Activated T-cell treated with anti-CD3 and anti-CD28 coated beads, Interleukin-2, amount 50 U/mL, for 4 hours (primary cell): ENCODE results near the gene NDUFB2. TPM values are rescaled to one million over a fixed set of nuclear protein-coding genes. Genes with fewer than 3 reads are reported as not detected.
A peak's percentile ranks its signal among the peaks of the same experiment; 100 is the strongest.
"Not testable (repeated sequence)": the region's sequence is repeated elsewhere in the genome, so short reads cannot be mapped to it uniquely, and the experiment has no call there.

Experiments used
- ATAC-seq, 2 donors: fragments of 200-7000 bp; cut with Tn5 transposase; one replicate each; pipeline ENCODE4 v1.10.0; 2021
- DNase-seq: peaks from one replicate; pipeline ENCODE4 v3.0.0-alpha.2; 2020
- H3K27me3 Mint-ChIP-seq: one replicate; pipeline ENCODE4 v1.8.0; 2021; ENCODE audit warnings: low read depth, mixed read lengths
- H3K36me3 Mint-ChIP-seq: one replicate; pipeline ENCODE4 v1.8.0; 2022; ENCODE audit warnings: mixed read lengths; ENCODE audit not compliant: insufficient read depth
- H3K4me1 Mint-ChIP-seq: one replicate; pipeline ENCODE4 v1.8.0; 2021; ENCODE audit warnings: low read depth, mixed read lengths
- H3K4me3 Mint-ChIP-seq: one replicate; pipeline ENCODE4 v1.8.0; 2021; ENCODE audit warnings: mild to moderate bottlenecking, moderate library complexity, mixed read lengths
- H3K9me3 Mint-ChIP-seq: one replicate; pipeline ENCODE4 v1.8.0; 2021; ENCODE audit warnings: mixed read lengths
- total RNA-seq, 3 donors: library from RNA; stranded (reverse); gene quantifications; one replicate each; pipeline ENCODE4 v1.2.1, GENCODE V29; 2021

Gene NDUFB2
- total RNA-seq, 3 donors from 2014 or later, result 192 to 205 (median 201) TPM

DNA sequence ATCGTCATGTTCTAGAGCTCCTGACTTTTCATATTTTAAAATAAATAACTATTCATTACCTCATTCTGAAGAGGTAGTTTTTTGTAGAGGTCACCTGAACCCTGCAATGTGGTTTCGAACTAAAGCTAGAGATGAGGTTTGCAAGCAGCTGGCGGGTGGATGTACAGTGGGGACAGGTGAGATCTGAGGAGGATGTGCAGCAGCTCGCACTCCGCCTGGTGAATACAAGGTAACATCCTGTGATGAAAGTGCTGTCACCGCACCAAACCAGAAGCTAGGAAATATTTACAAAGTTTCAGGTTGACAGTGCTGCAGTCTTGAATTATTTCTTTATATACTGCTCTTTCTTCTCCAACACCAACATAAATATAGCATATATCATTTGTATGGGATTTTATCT lies 26.5 kb downstream of the NDUFB2 start:
- no peak overlapping the region for H3K4me3 Mint-ChIP-seq

DNA sequence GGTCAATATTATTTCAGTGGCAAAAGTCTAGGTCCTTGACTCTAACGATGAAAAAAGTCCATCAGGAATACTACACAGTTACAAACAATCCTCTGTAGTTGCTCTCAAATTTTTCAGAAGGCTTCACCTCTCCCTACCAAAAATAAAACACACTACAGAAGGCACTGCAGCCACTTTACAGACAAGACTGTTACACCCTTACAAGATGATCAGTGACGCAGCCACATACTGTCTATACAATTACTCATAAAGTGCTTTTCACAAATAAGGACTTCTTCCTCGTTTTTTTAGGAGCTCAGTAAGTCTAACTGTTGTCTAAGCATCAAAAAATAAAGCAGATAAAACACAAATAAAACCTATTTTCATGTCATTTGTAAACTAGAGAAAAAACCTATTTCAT lies 27.1 kb downstream of the NDUFB2 start:
- H3K36me3 Mint-ChIP-seq, result peaks cover 2% of the 10 kb centered on the region
- no peak overlapping the region for H3K4me3 Mint-ChIP-seq
- H3K9me3 Mint-ChIP-seq, result no peaks in the 10 kb centered on the region
- peaks cover 17% of the 10 kb centered on the region for H3K4me1 Mint-ChIP-seq
- DNase-seq, result no peak
- H3K27me3 Mint-ChIP-seq, result no peaks in the 10 kb centered on the region
- ATAC-seq, result peak in 1 of 2 donors; percentile 65

More for the DNA sequence above, 26.5 kb downstream of the NDUFB2 start:
- Mint-ChIP-seq H3K27me3 (no peaks in the 10 kb centered on the region), H3K4me1 (peaks cover 17% of the 10 kb centered on the region), H3K36me3 (peaks cover 2% of the 10 kb centered on the region), H3K9me3 (no peaks in the 10 kb centered on the region)
- peak; percentile 25 for DNase-seq
- ATAC-seq, result peak; percentile 66 to 72

DNA sequence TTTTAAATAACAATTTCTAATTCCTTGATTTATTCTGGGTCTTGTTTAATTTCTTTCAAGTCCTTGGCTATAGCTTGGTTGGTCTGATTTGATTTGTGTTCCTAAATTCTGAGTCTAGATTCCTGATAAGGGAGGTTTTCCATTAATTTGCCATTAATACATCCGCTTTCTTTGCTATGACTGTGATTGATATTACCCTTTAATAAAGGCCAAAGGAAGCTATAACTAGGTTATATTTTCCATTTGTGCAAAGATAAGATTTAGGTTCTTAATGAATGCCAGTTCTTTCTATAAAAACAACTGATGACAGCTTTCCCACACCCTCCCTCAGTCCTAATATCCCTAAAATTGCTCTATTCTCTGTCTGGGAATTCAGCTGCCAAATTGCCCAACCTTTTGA lies 28.2 kb downstream of the NDUFB2 start:
- peaks cover 2% of the 10 kb centered on the region for H3K36me3 Mint-ChIP-seq
- no peak for ATAC-seq
- peaks cover 17% of the 10 kb centered on the region for H3K4me1 Mint-ChIP-seq
- H3K27me3 Mint-ChIP-seq, result no peaks in the 10 kb centered on the region
- no peak for DNase-seq
- no peak overlapping the region for H3K4me3 Mint-ChIP-seq
- H3K9me3 Mint-ChIP-seq, result no peaks in the 10 kb centered on the region

DNA sequence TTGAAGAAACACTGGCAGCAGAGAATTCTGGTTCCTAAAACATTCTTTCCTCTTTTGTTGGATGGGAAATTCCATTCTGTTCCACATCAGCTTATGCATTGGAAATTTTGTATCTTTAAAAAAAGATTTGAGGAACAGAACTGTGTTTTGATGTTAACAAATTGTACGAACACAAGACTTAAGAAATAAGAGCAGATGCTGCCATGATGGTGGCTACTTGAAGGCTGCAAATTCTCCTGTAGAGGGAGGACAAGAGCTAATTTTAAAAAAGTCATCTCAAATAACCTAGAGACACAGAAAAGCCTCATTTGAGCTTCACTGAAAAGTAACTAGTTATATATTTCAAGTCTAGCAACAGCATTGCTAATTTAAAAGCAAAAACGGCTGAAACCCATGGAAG lies 29.8 kb downstream of the NDUFB2 start:
- ATAC-seq, result no peak
- Mint-ChIP-seq H3K9me3 (no peaks in the 10 kb centered on the region), H3K4me3 (no peak overlapping the region), H3K4me1 (peaks cover 14% of the 10 kb centered on the region), H3K27me3 (no peaks in the 10 kb centered on the region), H3K36me3 (peaks cover 2% of the 10 kb centered on the region)
- DNase-seq, result no peak

DNA sequence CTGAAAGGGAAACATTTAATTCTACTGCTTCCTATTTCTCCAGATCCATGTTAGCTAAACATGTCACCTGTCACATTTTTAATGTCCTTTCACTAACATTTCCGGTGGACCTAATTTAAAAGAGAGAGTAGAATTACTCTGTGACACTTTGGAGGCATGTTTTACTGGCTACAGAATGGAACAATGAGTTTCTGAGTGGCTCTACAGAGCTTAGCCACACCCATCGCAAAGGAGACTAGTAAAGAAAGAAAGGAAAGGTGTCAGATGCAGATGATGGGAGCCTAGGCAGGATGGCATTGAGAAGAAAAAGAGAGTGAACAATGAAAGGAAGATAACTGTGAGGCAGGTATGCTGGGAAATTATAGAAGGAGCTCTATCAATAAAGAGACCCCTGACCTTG lies 35.9 kb downstream of the NDUFB2 start:
- H3K36me3 Mint-ChIP-seq, result peaks cover 9% of the 10 kb centered on the region
- no peaks in the 10 kb centered on the region for H3K9me3 Mint-ChIP-seq
- no peak overlapping the region for H3K4me3 Mint-ChIP-seq
- no peaks in the 10 kb centered on the region for H3K27me3 Mint-ChIP-seq
- no peak for DNase-seq
- no peaks in the 10 kb centered on the region for H3K4me1 Mint-ChIP-seq
- ATAC-seq, result no peak

DNA sequence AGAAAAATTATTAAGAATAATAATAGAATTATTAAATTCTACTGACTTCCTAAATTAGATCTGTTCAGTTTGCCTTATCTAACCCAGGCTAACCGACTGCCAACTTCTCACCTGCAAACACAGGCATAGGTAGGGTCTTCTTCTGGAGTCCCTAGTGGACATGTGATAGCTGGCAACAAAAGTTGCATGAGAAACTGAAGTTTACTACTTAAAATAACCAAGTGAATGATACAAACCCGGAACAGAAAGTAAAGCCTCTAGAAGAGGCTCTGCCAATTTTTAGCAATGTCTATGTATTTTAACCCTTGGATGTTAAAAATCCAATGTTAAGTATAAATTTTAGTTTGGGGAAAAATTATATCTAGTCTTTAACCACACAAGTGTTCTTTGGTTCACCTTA lies 37.6 kb downstream of the NDUFB2 start:
- H3K4me1 Mint-ChIP-seq, result no peaks in the 10 kb centered on the region
- DNase-seq, result no peak
- H3K9me3 Mint-ChIP-seq, result no peaks in the 10 kb centered on the region
- ATAC-seq, result no peak
- H3K27me3 Mint-ChIP-seq, result no peaks in the 10 kb centered on the region
- peaks cover 12% of the 10 kb centered on the region for H3K36me3 Mint-ChIP-seq
- H3K4me3 Mint-ChIP-seq, result no peak overlapping the region

DNA sequence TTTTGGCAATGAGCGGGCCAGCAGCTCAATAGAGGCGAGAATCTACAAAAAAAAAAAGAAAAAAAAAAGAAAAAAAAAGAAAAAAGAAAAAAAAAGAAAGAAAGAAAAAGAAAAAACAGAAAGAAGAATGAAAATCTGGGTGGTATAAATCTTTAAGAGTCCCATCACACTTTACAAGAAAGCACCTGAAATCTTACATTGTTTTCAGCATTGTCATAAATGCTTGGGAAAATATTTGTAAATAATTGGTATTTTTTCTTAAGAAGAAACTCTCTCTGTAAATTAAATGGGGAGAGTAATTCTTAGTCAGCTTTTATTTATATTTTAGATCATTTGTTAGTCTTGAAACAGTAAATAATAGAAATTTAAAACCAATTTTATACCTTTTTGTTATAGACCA lies 38.2 kb downstream of the NDUFB2 start:
- ATAC-seq, result no peak
- H3K4me1 Mint-ChIP-seq, result no peaks in the 10 kb centered on the region
- peaks cover 16% of the 10 kb centered on the region for H3K36me3 Mint-ChIP-seq
- no peak overlapping the region for H3K4me3 Mint-ChIP-seq
- no peaks in the 10 kb centered on the region for H3K9me3 Mint-ChIP-seq
- no peak for DNase-seq
- H3K27me3 Mint-ChIP-seq, result no peaks in the 10 kb centered on the region

DNA sequence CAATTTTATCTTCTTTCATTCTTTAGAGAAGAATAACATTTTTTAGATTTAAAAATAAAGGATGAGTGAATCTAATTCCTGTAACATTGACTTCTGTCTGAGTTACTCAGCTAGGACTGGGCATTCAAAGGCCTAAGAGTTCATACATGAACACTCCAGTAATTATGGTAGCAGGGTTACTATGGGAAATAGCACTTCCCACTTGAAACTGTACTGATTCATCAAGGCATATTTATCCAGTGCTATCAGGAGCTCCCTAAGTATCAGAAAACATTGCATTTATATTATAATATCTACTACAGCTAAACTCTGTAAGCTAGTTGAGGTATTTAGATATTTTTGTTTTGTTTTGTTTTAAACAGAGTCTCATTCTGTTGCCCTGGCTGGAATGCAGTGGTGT lies 41.8 kb downstream of the NDUFB2 start:
- Mint-ChIP-seq H3K4me1 (no peaks in the 10 kb centered on the region), H3K4me3 (no peak overlapping the region), H3K9me3 (no peaks in the 10 kb centered on the region), H3K27me3 (no peaks in the 10 kb centered on the region), H3K36me3 (peaks cover 18% of the 10 kb centered on the region)
- DNase-seq, result no peak
- no peak for ATAC-seq

DNA sequence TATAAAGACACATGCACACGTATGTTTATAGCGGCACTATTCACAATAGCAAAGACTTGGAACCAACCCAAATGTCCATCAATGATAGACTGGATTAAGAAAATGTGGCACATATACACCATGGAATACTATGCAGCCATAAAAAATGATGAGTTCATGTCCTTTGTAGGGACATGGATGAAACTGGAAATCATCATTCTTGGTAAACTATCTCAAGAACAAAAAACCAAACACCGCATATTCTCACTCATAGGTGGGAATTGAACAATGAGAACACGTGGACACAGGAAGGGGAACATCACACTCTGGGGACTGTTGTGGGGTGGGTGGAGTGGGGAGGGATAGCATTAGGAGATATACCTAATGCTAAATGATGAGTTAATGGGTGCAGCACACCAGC lies 46.7 kb downstream of the NDUFB2 start:
- H3K36me3 Mint-ChIP-seq, result peaks cover 29% of the 10 kb centered on the region
- not testable (repeated sequence) for H3K9me3 Mint-ChIP-seq, H3K4me3 Mint-ChIP-seq, ATAC-seq, H3K27me3 Mint-ChIP-seq, H3K4me1 Mint-ChIP-seq, DNase-seq

DNA sequence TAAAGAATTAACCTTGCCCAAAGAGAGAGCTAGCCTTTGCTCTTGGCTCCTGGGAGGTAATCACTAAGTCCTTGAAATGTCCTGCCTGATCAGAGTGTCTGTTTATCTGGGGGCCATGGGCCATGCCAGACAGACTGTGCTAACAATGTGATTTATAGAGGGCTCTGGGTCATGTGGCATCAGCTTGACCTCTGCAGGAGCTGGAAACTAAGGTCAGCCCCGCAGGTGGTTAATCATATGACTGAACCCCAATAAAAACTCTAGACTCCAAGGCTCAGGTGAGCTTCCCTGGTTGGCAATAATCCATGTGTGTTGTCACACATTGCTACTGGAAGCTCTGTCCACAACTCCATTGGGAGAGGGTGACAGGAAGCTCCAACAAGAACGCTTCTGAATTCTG lies 47.5 kb downstream of the NDUFB2 start:
- ATAC-seq, result no peak
- peaks cover 28% of the 10 kb centered on the region for H3K36me3 Mint-ChIP-seq
- no peak for DNase-seq
- H3K27me3 Mint-ChIP-seq, result no peaks in the 10 kb centered on the region
- no peaks in the 10 kb centered on the region for H3K4me1 Mint-ChIP-seq
- H3K4me3 Mint-ChIP-seq, result no peak overlapping the region
- no peaks in the 10 kb centered on the region for H3K9me3 Mint-ChIP-seq

DNA sequence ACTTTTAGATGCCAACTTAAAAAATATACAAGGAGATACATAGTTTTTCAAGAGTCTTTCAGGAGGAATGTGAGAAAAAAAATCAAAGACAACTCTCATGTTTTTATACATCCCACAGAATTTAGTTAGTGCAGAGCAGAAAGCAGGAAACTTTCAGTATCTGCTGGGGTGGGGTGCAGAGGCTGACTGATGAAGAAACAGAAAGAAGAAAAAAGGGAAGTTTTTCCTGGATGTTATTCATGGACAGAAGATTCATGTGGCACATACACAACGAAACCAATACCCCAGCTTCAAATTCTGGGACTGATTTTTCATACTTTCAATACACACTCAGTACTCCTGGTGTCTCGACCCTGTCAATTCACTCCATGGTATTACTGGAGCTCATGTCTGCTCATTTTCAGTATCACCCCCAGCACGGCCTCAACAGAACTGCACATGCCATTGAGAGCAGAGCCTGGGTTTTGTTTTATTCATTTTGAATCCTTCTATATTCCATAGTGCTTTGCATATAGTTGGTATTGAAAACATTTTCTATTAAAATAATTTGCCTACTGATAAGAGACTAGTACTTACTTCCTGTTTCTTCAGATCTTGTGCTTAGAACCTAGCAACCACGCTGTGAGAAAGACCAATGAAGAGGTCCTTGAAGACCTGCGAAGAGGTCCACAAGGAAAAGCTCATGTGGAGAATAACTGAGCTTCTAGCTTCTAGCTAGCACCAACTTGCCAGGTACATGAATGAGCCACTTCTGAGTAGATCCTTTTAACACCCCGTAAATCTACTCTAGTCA lies 49.0 kb downstream of the NDUFB2 start:
- H3K27me3 Mint-ChIP-seq, result no peaks in the 10 kb centered on the region
- H3K4me1 Mint-ChIP-seq, result no peaks in the 10 kb centered on the region
- no peak for DNase-seq
- H3K36me3 Mint-ChIP-seq, result peaks cover 32% of the 10 kb centered on the region
- no peak overlapping the region for H3K4me3 Mint-ChIP-seq
- H3K9me3 Mint-ChIP-seq, result no peaks in the 10 kb centered on the region
- ATAC-seq, result no peak

DNA sequence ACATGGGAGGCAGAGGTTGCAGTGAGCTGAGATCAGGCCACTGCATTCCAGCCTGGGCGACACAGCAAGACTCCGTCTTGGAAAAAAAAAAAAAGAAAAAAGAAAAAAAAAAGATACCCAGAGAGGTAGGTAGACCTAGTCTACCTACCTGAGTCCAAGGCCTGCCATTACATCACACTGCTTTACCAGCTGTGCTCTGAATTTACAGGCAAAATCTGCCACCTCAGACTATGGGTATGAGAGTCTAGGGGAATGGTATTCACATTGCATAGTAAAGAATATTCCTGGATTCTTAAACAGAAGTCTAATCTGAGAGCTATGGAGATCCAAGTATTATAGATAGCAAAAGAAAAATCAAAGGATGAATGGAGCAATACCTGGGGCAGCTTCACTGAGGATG lies 50.2 kb downstream of the NDUFB2 start:
- Mint-ChIP-seq H3K4me1 (no peaks in the 10 kb centered on the region), H3K36me3 (peaks cover 33% of the 10 kb centered on the region), H3K9me3 (no peaks in the 10 kb centered on the region), H3K4me3 (no peak overlapping the region), H3K27me3 (no peaks in the 10 kb centered on the region)
- DNase-seq, result no peak
- no peak for ATAC-seq

DNA sequence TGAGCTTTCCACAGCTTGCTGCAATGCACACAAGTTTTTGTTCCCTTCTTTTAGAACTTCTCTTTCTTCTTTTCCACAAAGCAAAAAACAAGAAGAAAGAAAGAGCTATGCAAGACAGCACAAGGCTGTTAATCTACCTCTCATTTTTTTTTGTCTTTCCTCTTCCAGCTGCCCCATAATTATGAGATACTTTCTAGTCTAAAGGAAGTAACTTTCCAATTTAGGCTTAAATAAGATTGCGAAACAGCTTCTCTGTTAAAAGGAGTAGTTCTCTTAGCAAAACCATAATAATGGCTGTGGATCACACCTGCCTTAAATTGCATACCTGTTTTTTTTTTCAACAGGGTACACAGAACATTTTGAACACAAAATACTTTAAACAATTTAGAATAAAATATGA lies 56.0 kb downstream of the NDUFB2 start:
- Mint-ChIP-seq H3K4me1 (no peaks in the 10 kb centered on the region), H3K36me3 (peaks cover 29% of the 10 kb centered on the region), H3K4me3 (no peak overlapping the region), H3K9me3 (no peaks in the 10 kb centered on the region), H3K27me3 (no peaks in the 10 kb centered on the region)
- DNase-seq, result no peak
- no peak for ATAC-seq

DNA sequence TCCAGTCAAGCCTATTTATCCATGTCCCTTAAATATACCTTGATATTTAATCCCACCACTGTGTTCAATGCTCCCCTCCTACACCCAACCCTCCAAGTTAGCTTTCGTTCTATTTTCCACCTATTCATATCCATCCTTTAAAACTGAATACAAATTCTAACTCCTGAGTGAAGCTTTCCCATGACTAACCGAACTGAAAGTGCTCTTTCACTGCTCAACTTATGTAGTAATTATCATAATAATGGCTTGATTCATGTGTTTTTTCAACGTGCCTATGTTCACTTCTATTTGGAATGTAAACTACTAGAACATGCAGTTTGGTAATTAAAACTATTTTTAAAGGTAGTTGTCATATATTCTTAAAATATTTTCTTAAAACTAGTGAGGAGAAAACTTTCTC lies 58.0 kb downstream of the NDUFB2 start:
- Mint-ChIP-seq H3K9me3 (no peaks in the 10 kb centered on the region), H3K36me3 (peaks cover 23% of the 10 kb centered on the region), H3K4me3 (no peak overlapping the region), H3K27me3 (no peaks in the 10 kb centered on the region), H3K4me1 (no peaks in the 10 kb centered on the region)
- DNase-seq (no peak), ATAC-seq (no peak)
